Activated T-cell treated with anti-CD3 and anti-CD28 coated beads, Interleukin-2, amount 50 U/mL, for 1 hour (primary cell): ENCODE measurements around the gene ETFA.
A peak's percentile ranks its signal among the peaks of the same experiment; 100 is the strongest.

ENCODE experiments used
- DNase-seq: peaks from one replicate; pipeline ENCODE4 v3.0.0-alpha.2; 2020

Gene ETFA

GRCh38 chr15:76340198-76340802, 29.0 kb upstream of the ETFA start:
- peak; percentile 55 for DNase-seq

GRCh38 chr15:76339305-76340197, 28.3 kb upstream of the ETFA start:
- peak; percentile 44 for DNase-seq

GRCh38 chr15:76338486-76339304, 27.4 kb upstream of the ETFA start:
- no peak for DNase-seq

GRCh38 chr15:76337696-76338485, 26.6 kb upstream of the ETFA start:
- DNase-seq: peak; percentile 51

- no peak for DNase-seq
Observed at GRCh38 chr15:76337059-76337695, 25.9 kb upstream of the ETFA start.

- peak; percentile 45 for DNase-seq
Observed at GRCh38 chr15:76336254-76337058, 25.2 kb upstream of the ETFA start, which contains the start of gene ISL2. Gene ISL2, plus strand, starts transcription at chr15:76336773. Its CDS starts 111 bp downstream, at chr15:76336884.

GRCh38 chr15:76335307-76336253, 24.3 kb upstream of the ETFA start:
- no peak for DNase-seq

GRCh38 chr15:76334438-76335306, 23.4 kb upstream of the ETFA start:
- no peak for DNase-seq

GRCh38 chr15:76333720-76334437, 22.6 kb upstream of the ETFA start:
- DNase-seq: no peak

GRCh38 chr15:76333309-76333708, 22.0 kb upstream of the ETFA start:
- DNase-seq: no peak

- no peak for DNase-seq
Observed at GRCh38 chr15:76332796-76333195, 21.5 kb upstream of the ETFA start.

- no peak for DNase-seq
Observed at GRCh38 chr15:76330080-76330680, 18.9 kb upstream of the ETFA start.

GRCh38 chr15:76328958-76329357, 17.7 kb upstream of the ETFA start:
- no peak for DNase-seq

GRCh38 chr15:76328106-76328696, 16.9 kb upstream of the ETFA start:
- no peak for DNase-seq

- no peak for DNase-seq
Observed at GRCh38 chr15:76327191-76328105, 16.2 kb upstream of the ETFA start.

- no peak for DNase-seq
Observed at GRCh38 chr15:76325704-76326103, 14.4 kb upstream of the ETFA start.
